ENCODE measurements around the gene CMTM2.

Gene CMTM2

GRCh38 chr16:66578651-66579531 is at the start of gene CMTM2:
Gene CMTM2, plus strand, starts transcription at chr16:66579463. Its CDS starts 145 bp downstream, at chr16:66579608.
- no peak for DNase-seq (ENCODE audit: low spot score)

GRCh38 chr16:66529475-66529874 is 49.8 kb upstream of the CMTM2 start:
- DNase-seq (ENCODE audit: low spot score), result no peak

- no peak for DNase-seq (ENCODE audit: low spot score)
Measured at GRCh38 chr16:66534376-66534799, 44.9 kb upstream of the CMTM2 start.

GRCh38 chr16:66536525-66536924 is 42.7 kb upstream of the CMTM2 start:
- no peak for DNase-seq (ENCODE audit: low spot score)

- no peak for DNase-seq (ENCODE audit: low spot score)
Measured at GRCh38 chr16:66537236-66537635, 42.0 kb upstream of the CMTM2 start.

- no peak for DNase-seq (ENCODE audit: low spot score)
Measured at GRCh38 chr16:66538910-66539309, 40.4 kb upstream of the CMTM2 start.

- DNase-seq (ENCODE audit: low spot score), result no peak
Measured at GRCh38 chr16:66539623-66540469, 39.4 kb upstream of the CMTM2 start.

GRCh38 chr16:66541388-66542355 is 37.6 kb upstream of the CMTM2 start:
- no peak for DNase-seq (ENCODE audit: low spot score)

GRCh38 chr16:66542396-66542795 is 36.9 kb upstream of the CMTM2 start:
- DNase-seq (ENCODE audit: low spot score), result no peak

- no peak for DNase-seq (ENCODE audit: low spot score)
Measured at GRCh38 chr16:66543541-66543940, 35.7 kb upstream of the CMTM2 start.

- DNase-seq (ENCODE audit: low spot score), result no peak
Measured at GRCh38 chr16:66544016-66544757, 35.1 kb upstream of the CMTM2 start.

GRCh38 chr16:66547101-66547989 is 31.9 kb upstream of the CMTM2 start:
- no peak for DNase-seq (ENCODE audit: low spot score)

GRCh38 chr16:66548068-66548467 is 31.2 kb upstream of the CMTM2 start:
- DNase-seq (ENCODE audit: low spot score), result no peak

GRCh38 chr16:66548868-66549267 is 30.4 kb upstream of the CMTM2 start:
- DNase-seq (ENCODE audit: low spot score), result peak; percentile 6

- DNase-seq (ENCODE audit: low spot score), result peak; percentile 63
Measured at GRCh38 chr16:66549284-66550131, 29.8 kb upstream of the CMTM2 start, which contains the start of gene TK2. Gene TK2, minus strand, starts transcription at chr16:66550122. Its CDS starts 61 bp downstream, at chr16:66550061.

GRCh38 chr16:66551348-66551759 is 27.9 kb upstream of the CMTM2 start:
- DNase-seq (ENCODE audit: low spot score), result peak; percentile 26

- no peak for DNase-seq (ENCODE audit: low spot score)
Measured at GRCh38 chr16:66551788-66552285, 27.4 kb upstream of the CMTM2 start.

Measured in globus pallidus (tissue), 1 donor.